ENCODE measurements around the gene SP6.

DNA sequence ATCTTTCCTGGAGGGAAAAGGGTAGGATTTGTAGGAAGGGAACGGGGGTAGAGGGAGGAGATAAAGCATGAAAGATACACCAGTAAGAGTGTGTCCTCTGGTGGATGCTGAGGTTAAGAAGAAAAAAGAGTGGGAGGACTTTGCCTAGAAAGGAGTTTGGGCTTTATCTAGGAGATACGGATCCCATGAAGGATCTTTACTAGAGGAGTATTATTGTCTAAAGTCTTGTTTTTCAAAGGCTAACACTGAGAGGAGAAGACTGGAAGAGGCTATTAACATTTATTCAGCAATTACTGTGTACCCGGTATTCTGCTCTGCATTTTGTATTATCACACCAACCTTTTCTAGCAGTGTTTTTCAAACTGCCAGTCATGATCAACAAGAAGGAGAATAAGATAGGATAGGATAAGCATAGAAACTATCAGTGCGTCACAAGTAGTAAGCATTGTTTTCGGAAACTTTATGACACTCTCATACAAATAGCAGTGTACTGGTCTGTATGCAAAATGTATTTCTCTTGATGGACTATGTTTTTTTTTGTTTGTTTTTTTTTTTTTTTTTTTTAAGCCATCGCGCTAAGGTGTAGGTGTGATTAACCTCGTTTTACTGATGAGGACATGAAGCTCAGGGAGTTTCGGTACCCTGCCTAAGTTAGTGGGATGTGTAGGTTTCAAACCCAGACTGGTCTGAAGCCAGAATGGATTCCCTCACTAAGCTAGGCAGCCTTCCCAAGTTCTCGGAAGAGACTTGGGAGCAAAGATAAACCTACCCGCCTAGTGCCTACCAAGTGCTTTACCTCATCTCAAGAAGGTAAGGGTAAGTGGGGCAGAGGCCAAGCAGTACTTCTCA lies 43.8 kb upstream of the SP6 start:
- TF ChIP-seq, protein P1, sequence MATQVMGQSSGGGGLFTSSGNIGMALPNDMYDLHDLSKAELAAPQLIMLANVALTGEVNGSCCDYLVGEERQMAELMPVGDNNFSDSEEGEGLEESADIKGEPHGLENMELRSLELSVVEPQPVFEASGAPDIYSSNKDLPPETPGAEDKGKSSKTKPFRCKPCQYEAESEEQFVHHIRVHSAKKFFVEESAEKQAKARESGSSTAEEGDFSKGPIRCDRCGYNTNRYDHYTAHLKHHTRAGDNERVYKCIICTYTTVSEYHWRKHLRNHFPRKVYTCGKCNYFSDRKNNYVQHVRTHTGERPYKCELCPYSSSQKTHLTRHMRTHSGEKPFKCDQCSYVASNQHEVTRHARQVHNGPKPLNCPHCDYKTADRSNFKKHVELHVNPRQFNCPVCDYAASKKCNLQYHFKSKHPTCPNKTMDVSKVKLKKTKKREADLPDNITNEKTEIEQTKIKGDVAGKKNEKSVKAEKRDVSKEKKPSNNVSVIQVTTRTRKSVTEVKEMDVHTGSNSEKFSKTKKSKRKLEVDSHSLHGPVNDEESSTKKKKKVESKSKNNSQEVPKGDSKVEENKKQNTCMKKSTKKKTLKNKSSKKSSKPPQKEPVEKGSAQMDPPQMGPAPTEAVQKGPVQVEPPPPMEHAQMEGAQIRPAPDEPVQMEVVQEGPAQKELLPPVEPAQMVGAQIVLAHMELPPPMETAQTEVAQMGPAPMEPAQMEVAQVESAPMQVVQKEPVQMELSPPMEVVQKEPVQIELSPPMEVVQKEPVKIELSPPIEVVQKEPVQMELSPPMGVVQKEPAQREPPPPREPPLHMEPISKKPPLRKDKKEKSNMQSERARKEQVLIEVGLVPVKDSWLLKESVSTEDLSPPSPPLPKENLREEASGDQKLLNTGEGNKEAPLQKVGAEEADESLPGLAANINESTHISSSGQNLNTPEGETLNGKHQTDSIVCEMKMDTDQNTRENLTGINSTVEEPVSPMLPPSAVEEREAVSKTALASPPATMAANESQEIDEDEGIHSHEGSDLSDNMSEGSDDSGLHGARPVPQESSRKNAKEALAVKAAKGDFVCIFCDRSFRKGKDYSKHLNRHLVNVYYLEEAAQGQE (IDR thresholded peaks at IDR 0.05), result no peak
- TF ChIP-seq, protein P2, sequence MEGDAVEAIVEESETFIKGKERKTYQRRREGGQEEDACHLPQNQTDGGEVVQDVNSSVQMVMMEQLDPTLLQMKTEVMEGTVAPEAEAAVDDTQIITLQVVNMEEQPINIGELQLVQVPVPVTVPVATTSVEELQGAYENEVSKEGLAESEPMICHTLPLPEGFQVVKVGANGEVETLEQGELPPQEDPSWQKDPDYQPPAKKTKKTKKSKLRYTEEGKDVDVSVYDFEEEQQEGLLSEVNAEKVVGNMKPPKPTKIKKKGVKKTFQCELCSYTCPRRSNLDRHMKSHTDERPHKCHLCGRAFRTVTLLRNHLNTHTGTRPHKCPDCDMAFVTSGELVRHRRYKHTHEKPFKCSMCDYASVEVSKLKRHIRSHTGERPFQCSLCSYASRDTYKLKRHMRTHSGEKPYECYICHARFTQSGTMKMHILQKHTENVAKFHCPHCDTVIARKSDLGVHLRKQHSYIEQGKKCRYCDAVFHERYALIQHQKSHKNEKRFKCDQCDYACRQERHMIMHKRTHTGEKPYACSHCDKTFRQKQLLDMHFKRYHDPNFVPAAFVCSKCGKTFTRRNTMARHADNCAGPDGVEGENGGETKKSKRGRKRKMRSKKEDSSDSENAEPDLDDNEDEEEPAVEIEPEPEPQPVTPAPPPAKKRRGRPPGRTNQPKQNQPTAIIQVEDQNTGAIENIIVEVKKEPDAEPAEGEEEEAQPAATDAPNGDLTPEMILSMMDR (IDR thresholded peaks at IDR 0.05; ENCODE audit: low read depth, low read length, missing input control), result no peak
- TF ChIP-seq JUND (IDR thresholded peaks at IDR 0.05) (no peak), HNF4G (IDR thresholded peaks at IDR 0.05) (no peak), YY1 (IDR thresholded peaks at IDR 0.05) (no peak), HNF4A (conservative IDR thresholded peaks at IDR 0.05) (no peak), EGR1 (IDR thresholded peaks at IDR 0.05; ENCODE audit: low read depth in 2 of 2) (no peak), GABPA (IDR thresholded peaks at IDR 0.05 in 1 of 2, conservative IDR thresholded peaks at IDR 0.05 in 1 of 2) (no peak), RAD21 (IDR thresholded peaks at IDR 0.05) (no peak)
- TF ChIP-seq, protein P3, sequence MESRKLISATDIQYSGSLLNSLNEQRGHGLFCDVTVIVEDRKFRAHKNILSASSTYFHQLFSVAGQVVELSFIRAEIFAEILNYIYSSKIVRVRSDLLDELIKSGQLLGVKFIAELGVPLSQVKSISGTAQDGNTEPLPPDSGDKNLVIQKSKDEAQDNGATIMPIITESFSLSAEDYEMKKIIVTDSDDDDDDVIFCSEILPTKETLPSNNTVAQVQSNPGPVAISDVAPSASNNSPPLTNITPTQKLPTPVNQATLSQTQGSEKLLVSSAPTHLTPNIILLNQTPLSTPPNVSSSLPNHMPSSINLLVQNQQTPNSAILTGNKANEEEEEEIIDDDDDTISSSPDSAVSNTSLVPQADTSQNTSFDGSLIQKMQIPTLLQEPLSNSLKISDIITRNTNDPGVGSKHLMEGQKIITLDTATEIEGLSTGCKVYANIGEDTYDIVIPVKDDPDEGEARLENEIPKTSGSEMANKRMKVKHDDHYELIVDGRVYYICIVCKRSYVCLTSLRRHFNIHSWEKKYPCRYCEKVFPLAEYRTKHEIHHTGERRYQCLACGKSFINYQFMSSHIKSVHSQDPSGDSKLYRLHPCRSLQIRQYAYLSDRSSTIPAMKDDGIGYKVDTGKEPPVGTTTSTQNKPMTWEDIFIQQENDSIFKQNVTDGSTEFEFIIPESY (IDR thresholded peaks at IDR 0.05), result no peak
- TF ChIP-seq, protein P4, sequence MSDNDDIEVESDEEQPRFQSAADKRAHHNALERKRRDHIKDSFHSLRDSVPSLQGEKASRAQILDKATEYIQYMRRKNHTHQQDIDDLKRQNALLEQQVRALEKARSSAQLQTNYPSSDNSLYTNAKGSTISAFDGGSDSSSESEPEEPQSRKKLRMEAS (IDR thresholded peaks at IDR 0.05), result no peak
- TF ChIP-seq, protein P5, sequence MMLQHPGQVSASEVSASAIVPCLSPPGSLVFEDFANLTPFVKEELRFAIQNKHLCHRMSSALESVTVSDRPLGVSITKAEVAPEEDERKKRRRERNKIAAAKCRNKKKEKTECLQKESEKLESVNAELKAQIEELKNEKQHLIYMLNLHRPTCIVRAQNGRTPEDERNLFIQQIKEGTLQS (IDR thresholded peaks at IDR 0.05), result no peak

Measured in liver (tissue), 3 donors.